Sigmoid colon (tissue), 4 donors: Measurements from ENCODE around the gene TMEFF2.

Source experiments
- POLR2A ChIP-seq, 2 donors: fragments of 450-650 bp; IDR thresholded peaks; one replicate each; pipeline ENCODE4 v1.6.1; 2016; ENCODE audit warnings: antibody characterized with exemption in 2 of 2, mild to moderate bottlenecking in 2 of 2, moderate library complexity in 2 of 2
- POLR2AphosphoS5 ChIP-seq, 4 donors: sonication (generic); formaldehyde crosslinking; IDR thresholded peaks; one replicate each; pipeline ENCODE4 v1.6.1; 2017; ENCODE audit warnings: antibody characterized with exemption in 4 of 4
- TF ChIP-seq, protein P1 (sequence below), 4 experiments: fragments of 450-650 bp in 3 of 4; fragments of 200-600 bp in 1 of 4; IDR thresholded peaks; one replicate each; pipeline ENCODE4 v1.5.1; 2016 to 2019; ENCODE audit warnings: antibody characterized with exemption in 4 of 4, mild to moderate bottlenecking in 3 of 4, moderate library complexity in 2 of 4

DNA sequence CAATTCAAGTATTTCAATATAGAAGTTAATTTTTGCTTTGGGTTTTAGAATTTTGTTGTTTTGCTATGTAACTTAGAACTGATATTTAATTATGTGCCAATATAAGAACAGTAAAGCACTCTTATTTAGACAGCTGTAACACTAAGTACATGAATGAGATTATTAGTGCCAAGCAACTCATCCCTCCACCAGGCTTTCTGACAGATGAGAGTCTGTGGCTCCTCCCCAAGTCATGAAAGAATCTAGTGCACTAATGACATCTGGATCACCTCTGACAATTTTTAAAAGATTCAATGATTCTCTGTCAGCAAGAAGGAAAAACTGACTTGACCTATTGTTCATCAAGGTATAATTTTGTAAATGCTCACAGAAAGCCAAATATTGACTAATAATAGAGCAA lies 67.8 kb downstream of the TMEFF2 start:
- TF ChIP-seq, protein P1, sequence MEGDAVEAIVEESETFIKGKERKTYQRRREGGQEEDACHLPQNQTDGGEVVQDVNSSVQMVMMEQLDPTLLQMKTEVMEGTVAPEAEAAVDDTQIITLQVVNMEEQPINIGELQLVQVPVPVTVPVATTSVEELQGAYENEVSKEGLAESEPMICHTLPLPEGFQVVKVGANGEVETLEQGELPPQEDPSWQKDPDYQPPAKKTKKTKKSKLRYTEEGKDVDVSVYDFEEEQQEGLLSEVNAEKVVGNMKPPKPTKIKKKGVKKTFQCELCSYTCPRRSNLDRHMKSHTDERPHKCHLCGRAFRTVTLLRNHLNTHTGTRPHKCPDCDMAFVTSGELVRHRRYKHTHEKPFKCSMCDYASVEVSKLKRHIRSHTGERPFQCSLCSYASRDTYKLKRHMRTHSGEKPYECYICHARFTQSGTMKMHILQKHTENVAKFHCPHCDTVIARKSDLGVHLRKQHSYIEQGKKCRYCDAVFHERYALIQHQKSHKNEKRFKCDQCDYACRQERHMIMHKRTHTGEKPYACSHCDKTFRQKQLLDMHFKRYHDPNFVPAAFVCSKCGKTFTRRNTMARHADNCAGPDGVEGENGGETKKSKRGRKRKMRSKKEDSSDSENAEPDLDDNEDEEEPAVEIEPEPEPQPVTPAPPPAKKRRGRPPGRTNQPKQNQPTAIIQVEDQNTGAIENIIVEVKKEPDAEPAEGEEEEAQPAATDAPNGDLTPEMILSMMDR (IDR thresholded peaks at IDR 0.05): no peak
- TF ChIP-seq POLR2A (IDR thresholded peaks at IDR 0.05) (no peak), POLR2AphosphoS5 (IDR thresholded peaks at IDR 0.05) (no peak)
